Measurements from ENCODE around the gene OR10G7.

DNA sequence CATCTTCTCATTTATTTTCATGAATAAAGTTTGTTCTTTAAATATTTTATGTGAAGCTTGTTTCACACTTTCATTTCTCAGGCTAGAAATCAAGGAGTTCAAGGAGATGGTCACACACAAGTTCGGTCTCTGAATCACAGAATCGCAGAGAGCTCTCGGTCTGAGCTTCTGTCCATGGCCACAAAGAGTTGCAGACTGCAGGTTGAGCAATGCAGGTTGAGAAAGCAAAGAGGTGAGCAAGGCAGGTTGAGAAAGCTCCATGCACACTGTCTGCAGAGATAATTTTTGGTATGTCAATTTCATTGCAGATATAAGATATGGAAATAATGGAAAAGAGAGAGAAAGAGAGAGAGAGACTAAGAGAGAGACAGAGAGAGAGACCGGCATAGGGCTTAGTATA is 41.2 kb upstream of the OR10G7 start:
- TF ChIP-seq, protein P1, sequence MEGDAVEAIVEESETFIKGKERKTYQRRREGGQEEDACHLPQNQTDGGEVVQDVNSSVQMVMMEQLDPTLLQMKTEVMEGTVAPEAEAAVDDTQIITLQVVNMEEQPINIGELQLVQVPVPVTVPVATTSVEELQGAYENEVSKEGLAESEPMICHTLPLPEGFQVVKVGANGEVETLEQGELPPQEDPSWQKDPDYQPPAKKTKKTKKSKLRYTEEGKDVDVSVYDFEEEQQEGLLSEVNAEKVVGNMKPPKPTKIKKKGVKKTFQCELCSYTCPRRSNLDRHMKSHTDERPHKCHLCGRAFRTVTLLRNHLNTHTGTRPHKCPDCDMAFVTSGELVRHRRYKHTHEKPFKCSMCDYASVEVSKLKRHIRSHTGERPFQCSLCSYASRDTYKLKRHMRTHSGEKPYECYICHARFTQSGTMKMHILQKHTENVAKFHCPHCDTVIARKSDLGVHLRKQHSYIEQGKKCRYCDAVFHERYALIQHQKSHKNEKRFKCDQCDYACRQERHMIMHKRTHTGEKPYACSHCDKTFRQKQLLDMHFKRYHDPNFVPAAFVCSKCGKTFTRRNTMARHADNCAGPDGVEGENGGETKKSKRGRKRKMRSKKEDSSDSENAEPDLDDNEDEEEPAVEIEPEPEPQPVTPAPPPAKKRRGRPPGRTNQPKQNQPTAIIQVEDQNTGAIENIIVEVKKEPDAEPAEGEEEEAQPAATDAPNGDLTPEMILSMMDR (conservative IDR thresholded peaks at IDR 0.05; ENCODE audit: low read depth, low read length): no peak
- no peak for TF ChIP-seq EZH2 (IDR thresholded peaks at IDR 0.05; ENCODE audit: low read length, unreplicated experiment)
